GM23338 (cell line): ENCODE results near the gene XYLT1. TPM values are rescaled to one million over a fixed set of nuclear protein-coding genes. Genes with fewer than 3 reads are reported as not detected.

Experiments
- ATAC-seq: fragments of 200-7000 bp; cut with Tn5 transposase; 3 replicates; pipeline ENCODE4 v1.9.1; 2020
- DNase-seq: peaks from one replicate; pipeline ENCODE4 v3.0.0-alpha.2; 2015; ENCODE audit warnings: low spot score
- H2AFZ ChIP-seq: fragments of 200-600 bp; sonication (generic); 2 replicates; pipeline ENCODE4 v1.8.0; 2016; ENCODE audit warnings: antibody characterized with exemption, mild to moderate bottlenecking, moderate library complexity
- H3F3A ChIP-seq: fragments of 200-600 bp; sonication (generic); replicated peaks from 2 replicates; pipeline ENCODE4 v1.8.0; 2017; ENCODE audit warnings: antibody characterized with exemption, mixed run types, low read depth
- H3K27ac ChIP-seq: fragments of 200-600 bp; sonication (generic); 2 replicates; pipeline ENCODE4 v1.6.1; 2016; ENCODE audit warnings: low read depth
- H3K27me3 ChIP-seq: fragments of 200-600 bp; sonication (generic); 2 replicates; pipeline ENCODE4 v1.8.0; 2016; ENCODE audit warnings: mild to moderate bottlenecking, mixed run types, moderate library complexity; ENCODE audit not compliant: insufficient read depth
- H3K36me3 ChIP-seq: fragments of 200-600 bp; sonication (generic); 2 replicates; pipeline ENCODE4 v1.8.0; 2016; ENCODE audit warnings: mild to moderate bottlenecking; ENCODE audit not compliant: insufficient read depth
- H3K4me1 ChIP-seq: fragments of 200-600 bp; sonication (generic); 2 replicates; pipeline ENCODE4 v1.8.0; 2016; ENCODE audit warnings: mild to moderate bottlenecking, moderate library complexity; ENCODE audit not compliant: insufficient read depth
- H3K4me2 ChIP-seq: fragments of 200-600 bp; sonication (generic); 2 replicates; pipeline ENCODE4 v1.7.1; 2017; ENCODE audit warnings: mixed run types
- H3K4me3 ChIP-seq: fragments of 200-600 bp; sonication (generic); 2 replicates; pipeline ENCODE4 v1.6.1; 2016; ENCODE audit warnings: mixed run types
- H3K79me2 ChIP-seq: fragments of 200-600 bp; sonication (generic); replicated peaks from 2 replicates; pipeline ENCODE4 v1.8.0; 2017; ENCODE audit warnings: mild to moderate bottlenecking; ENCODE audit not compliant: insufficient read depth
- H3K9me2 ChIP-seq: fragments of 200-600 bp; sonication (generic); 2 replicates; pipeline ENCODE4 v1.8.0; 2017; ENCODE audit not compliant: insufficient read depth
- H4K20me1 ChIP-seq: fragments of 200-600 bp; sonication (generic); replicated peaks from 2 replicates; pipeline ENCODE4 v1.8.0; 2017; ENCODE audit warnings: mild to moderate bottlenecking; ENCODE audit not compliant: insufficient read depth
- H3K27ac Mint-ChIP-seq: 2 replicates; pipeline ENCODE4 v1.8.0; 2020; ENCODE audit warnings: inconsistent platforms, mild to moderate bottlenecking, moderate library complexity, mixed read lengths
- H3K27me3 Mint-ChIP-seq: 3 replicates; pipeline ENCODE4 v1.8.0; 2022; ENCODE audit warnings: low read depth, mild to moderate bottlenecking, moderate library complexity, mixed read lengths, inconsistent platforms; ENCODE audit not compliant: insufficient read depth, poor library complexity
- H3K36me3 Mint-ChIP-seq: 3 replicates; pipeline ENCODE4 v1.8.0; 2021; ENCODE audit warnings: low read depth, mild to moderate bottlenecking, inconsistent platforms, moderate library complexity, mixed read lengths
- H3K4me1 Mint-ChIP-seq: 3 replicates; pipeline ENCODE4 v1.8.0; 2020; ENCODE audit warnings: mild to moderate bottlenecking, inconsistent platforms, mixed read lengths
- H3K4me3 Mint-ChIP-seq: 3 replicates; pipeline ENCODE4 v1.8.0; 2021; ENCODE audit warnings: moderate library complexity, mild to moderate bottlenecking, inconsistent platforms, mixed read lengths
- H3K9me3 Mint-ChIP-seq: 3 replicates; pipeline ENCODE4 v1.8.0; 2020; ENCODE audit warnings: moderate library complexity, mild to moderate bottlenecking, inconsistent platforms, mixed read lengths
- CREB1 ChIP-seq: fragments of 250-450 bp; sonication (Bioruptor Pico); IDR thresholded peaks from 2 replicates; pipeline ENCODE4 v1.5.0; 2020; ENCODE audit warnings: low read depth, mild to moderate bottlenecking, moderate library complexity
- EZH2 ChIP-seq: fragments of 200-600 bp; sonication (generic); IDR thresholded peaks from one replicate; pipeline ENCODE4 v1.8.0; 2017; ENCODE audit warnings: antibody characterized with exemption, mild to moderate bottlenecking, low read depth; ENCODE audit not compliant: unreplicated experiment
- EZH2phosphoT487 ChIP-seq: fragments of 200-600 bp; sonication (generic); IDR thresholded peaks from one replicate; pipeline ENCODE4 v1.8.1; 2018; ENCODE audit warnings: antibody characterized with exemption; ENCODE audit not compliant: unreplicated experiment
- NANOG ChIP-seq: IDR thresholded peaks from 2 replicates; pipeline ENCODE4 v1.6.1; 2016; ENCODE audit warnings: antibody characterized with exemption, borderline replicate concordance
- POLR2AphosphoS5 ChIP-seq: IDR thresholded peaks from 2 replicates; pipeline ENCODE4 v1.6.1; 2016; ENCODE audit warnings: antibody characterized with exemption, low read depth
- STAT1 ChIP-seq: IDR thresholded peaks from one replicate; pipeline ENCODE4 v1.6.1; 2016; ENCODE audit warnings: antibody characterized with exemption; ENCODE audit not compliant: unreplicated experiment
- ZNF331 ChIP-seq: fragments of 250-450 bp; sonication (Bioruptor Pico); IDR thresholded peaks from 2 replicates; pipeline ENCODE4 v1.5.0; 2020; ENCODE audit warnings: low read depth, mild to moderate bottlenecking, moderate library complexity
- polyA plus RNA-seq: library from polyadenylated mRNA; unstranded; fragments of >200 nt; fragmentation: Nextera tagmentation; extraction: Ambion mirVana; gene quantifications from 2 replicates; pipeline ENCODE4 v1.2.1, GENCODE V29; 2016
- total RNA-seq: library from RNA; depleted of rRNA; stranded (reverse); fragments of >200 nt; shearing (Covaris generic); gene quantifications from 2 replicates; pipeline ENCODE4 v1.2.3, GENCODE V29; 2014
- TF ChIP-seq, protein P1 (sequence below): fragments of 250-450 bp; sonication (Bioruptor Pico); IDR thresholded peaks from 2 replicates; pipeline ENCODE4 v1.5.0; 2020; ENCODE audit warnings: mild to moderate bottlenecking, moderate library complexity
- TF ChIP-seq, protein P2 (sequence below), 2 experiments: fragments of 200-600 bp in 1 of 2; sonication (generic) in 1 of 2; conservative IDR thresholded peaks; 2 replicates each; pipeline versions ENCODE4 v1.5.1 to v1.6.1; 2016 to 2017; ENCODE audit warnings: antibody characterized with exemption in 2 of 2, low read depth in 2 of 2, mild to moderate bottlenecking in 2 of 2, moderate library complexity in 1 of 2
- TF ChIP-seq, protein P3 (sequence below): IDR thresholded peaks from 2 replicates; pipeline ENCODE4 v1.6.1; 2016; ENCODE audit warnings: antibody characterized with exemption

The XYLT1 gene
- total and polyA plus RNA-seq, 2 experiments from 2014 or later: 3.5 to 24.7 TPM

DNA sequence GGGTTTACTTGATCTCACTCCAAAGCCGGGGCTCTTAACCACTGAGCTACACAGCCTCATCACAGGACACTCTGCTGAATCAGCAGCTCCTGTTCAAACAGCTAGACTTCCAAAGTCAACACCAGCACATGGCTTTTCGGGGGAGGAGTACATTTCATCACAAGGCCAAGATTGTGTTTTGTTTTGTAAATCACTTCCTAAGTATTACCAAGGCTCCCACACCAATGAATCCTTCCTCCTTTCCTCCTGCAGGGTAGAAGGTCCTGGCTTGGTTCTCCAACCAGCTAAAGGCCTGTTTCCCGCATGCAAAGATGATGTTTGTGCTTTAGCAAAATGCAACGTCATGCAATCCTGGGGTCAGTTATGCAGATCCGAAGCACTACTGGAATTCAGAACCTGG is 152.5 kb downstream of the XYLT1 start:
- Histone ChIP-seq H3K9me2 (no peaks in the 10 kb centered on the region), H3K27ac (no peak overlapping the region), H3K4me3 (no peak overlapping the region), H3K4me2 (peak overlapping the region; percentile 18; the same call in 1 of the 2 replicates), H2AFZ (no peak overlapping the region), H3K4me1 (peaks cover 19% of the 10 kb centered on the region; the same call in 1 of the 2 replicates), H3F3A (0 out of 2 replicates have a peak, but pooled peaks cover 3% of the 10 kb centered on the region), H3K36me3 (no peaks in the 10 kb centered on the region), H3K79me2 (peaks cover 41% of the 10 kb centered on the region), H4K20me1 (no peaks in the 10 kb centered on the region; the same call in 1 of the 2 replicates), H3K27me3 (no peaks in the 10 kb centered on the region)
- Mint-ChIP-seq H3K27ac (peak overlapping the region; percentile 57), H3K9me3 (no peaks in the 10 kb centered on the region), H3K4me1 (peaks cover 25% of the 10 kb centered on the region), H3K36me3 (no peaks in the 10 kb centered on the region; the same call in 2 of the 3 replicates), H3K27me3 (peaks cover 7% of the 10 kb centered on the region), H3K4me3 (no peak overlapping the region; the same call in 2 of the 3 replicates)
- TF ChIP-seq NANOG: no peak
- TF ChIP-seq POLR2AphosphoS5: no peak
- TF ChIP-seq, protein P1, sequence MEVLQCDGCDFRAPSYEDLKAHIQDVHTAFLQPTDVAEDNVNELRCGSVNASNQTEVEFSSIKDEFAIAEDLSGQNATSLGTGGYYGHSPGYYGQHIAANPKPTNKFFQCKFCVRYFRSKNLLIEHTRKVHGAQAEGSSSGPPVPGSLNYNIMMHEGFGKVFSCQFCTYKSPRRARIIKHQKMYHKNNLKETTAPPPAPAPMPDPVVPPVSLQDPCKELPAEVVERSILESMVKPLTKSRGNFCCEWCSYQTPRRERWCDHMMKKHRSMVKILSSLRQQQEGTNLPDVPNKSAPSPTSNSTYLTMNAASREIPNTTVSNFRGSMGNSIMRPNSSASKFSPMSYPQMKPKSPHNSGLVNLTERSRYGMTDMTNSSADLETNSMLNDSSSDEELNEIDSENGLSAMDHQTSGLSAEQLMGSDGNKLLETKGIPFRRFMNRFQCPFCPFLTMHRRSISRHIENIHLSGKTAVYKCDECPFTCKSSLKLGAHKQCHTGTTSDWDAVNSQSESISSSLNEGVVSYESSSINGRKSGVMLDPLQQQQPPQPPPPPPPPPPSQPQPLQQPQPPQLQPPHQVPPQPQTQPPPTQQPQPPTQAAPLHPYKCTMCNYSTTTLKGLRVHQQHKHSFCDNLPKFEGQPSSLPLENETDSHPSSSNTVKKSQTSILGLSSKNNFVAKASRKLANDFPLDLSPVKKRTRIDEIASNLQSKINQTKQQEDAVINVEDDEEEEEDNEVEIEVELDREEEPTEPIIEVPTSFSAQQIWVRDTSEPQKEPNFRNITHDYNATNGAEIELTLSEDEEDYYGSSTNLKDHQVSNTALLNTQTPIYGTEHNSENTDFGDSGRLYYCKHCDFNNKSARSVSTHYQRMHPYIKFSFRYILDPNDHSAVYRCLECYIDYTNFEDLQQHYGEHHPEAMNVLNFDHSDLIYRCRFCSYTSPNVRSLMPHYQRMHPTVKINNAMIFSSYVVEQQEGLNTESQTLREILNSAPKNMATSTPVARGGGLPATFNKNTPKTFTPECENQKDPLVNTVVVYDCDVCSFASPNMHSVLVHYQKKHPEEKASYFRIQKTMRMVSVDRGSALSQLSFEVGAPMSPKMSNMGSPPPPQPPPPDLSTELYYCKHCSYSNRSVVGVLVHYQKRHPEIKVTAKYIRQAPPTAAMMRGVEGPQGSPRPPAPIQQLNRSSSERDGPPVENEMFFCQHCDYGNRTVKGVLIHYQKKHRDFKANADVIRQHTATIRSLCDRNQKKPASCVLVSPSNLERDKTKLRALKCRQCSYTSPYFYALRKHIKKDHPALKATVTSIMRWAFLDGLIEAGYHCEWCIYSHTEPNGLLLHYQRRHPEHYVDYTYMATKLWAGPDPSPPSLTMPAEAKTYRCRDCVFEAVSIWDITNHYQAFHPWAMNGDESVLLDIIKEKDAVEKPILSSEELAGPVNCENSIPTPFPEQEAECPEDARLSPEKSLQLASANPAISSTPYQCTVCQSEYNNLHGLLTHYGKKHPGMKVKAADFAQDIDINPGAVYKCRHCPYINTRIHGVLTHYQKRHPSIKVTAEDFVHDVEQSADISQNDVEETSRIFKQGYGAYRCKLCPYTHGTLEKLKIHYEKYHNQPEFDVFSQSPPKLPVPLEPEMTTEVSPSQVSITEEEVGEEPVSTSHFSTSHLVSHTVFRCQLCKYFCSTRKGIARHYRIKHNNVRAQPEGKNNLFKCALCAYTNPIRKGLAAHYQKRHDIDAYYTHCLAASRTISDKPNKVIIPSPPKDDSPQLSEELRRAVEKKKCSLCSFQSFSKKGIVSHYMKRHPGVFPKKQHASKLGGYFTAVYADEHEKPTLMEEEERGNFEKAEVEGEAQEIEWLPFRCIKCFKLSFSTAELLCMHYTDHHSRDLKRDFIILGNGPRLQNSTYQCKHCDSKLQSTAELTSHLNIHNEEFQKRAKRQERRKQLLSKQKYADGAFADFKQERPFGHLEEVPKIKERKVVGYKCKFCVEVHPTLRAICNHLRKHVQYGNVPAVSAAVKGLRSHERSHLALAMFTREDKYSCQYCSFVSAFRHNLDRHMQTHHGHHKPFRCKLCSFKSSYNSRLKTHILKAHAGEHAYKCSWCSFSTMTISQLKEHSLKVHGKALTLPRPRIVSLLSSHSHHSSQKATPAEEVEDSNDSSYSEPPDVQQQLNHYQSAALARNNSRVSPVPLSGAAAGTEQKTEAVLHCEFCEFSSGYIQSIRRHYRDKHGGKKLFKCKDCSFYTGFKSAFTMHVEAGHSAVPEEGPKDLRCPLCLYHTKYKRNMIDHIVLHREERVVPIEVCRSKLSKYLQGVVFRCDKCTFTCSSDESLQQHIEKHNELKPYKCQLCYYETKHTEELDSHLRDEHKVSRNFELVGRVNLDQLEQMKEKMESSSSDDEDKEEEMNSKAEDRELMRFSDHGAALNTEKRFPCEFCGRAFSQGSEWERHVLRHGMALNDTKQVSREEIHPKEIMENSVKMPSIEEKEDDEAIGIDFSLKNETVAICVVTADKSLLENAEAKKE (CRISPR knock-in tag): peak; percentile 93
- DNase-seq (peak; percentile 59), ATAC-seq (peak; percentile 52; the same call in 2 of the 3 replicates)

DNA sequence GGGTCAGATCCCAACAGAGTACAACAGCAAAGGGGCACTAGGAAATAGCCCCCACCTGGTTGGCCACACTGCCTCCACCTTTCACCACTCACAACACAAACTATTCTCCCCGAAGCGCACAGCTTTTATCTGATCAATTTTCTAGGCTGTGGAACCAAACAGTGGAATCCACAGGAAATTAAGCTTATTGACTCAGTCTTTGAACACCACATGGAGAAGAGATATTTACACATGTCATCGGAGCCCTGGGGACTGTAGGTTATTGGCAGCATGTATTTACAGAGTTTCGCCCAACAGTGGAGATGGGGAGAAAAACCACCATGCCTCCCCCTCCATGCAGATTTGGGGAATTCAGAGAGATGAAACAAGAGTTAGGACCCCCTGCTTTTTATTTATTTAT is 154.8 kb downstream of the XYLT1 start:
- Histone ChIP-seq H3K4me2 (no peak overlapping the region), H3K4me3 (no peak overlapping the region), H3F3A (0 out of 2 replicates have a peak, but pooled peaks cover 3% of the 10 kb centered on the region), H3K27ac (no peak overlapping the region), H3K79me2 (peaks cover 22% of the 10 kb centered on the region), H3K9me2 (no peaks in the 10 kb centered on the region), H4K20me1 (no peaks in the 10 kb centered on the region; the same call in 1 of the 2 replicates), H3K36me3 (no peaks in the 10 kb centered on the region), H3K4me1 (peaks cover 19% of the 10 kb centered on the region; the same call in 1 of the 2 replicates), H3K27me3 (no peaks in the 10 kb centered on the region), H2AFZ (no peak overlapping the region)
- peaks cover 23% of the 10 kb centered on the region for H3K4me1 Mint-ChIP-seq
- H3K36me3 Mint-ChIP-seq: no peaks in the 10 kb centered on the region; the same call in 1 of the 3 replicates
- no peak overlapping the region for H3K27ac Mint-ChIP-seq
- ATAC-seq (no peak), DNase-seq (no peak)
- H3K27me3 Mint-ChIP-seq: peaks cover 7% of the 10 kb centered on the region
- H3K4me3 Mint-ChIP-seq: no peak overlapping the region
- no peaks in the 10 kb centered on the region for H3K9me3 Mint-ChIP-seq
- TF ChIP-seq, protein P2, sequence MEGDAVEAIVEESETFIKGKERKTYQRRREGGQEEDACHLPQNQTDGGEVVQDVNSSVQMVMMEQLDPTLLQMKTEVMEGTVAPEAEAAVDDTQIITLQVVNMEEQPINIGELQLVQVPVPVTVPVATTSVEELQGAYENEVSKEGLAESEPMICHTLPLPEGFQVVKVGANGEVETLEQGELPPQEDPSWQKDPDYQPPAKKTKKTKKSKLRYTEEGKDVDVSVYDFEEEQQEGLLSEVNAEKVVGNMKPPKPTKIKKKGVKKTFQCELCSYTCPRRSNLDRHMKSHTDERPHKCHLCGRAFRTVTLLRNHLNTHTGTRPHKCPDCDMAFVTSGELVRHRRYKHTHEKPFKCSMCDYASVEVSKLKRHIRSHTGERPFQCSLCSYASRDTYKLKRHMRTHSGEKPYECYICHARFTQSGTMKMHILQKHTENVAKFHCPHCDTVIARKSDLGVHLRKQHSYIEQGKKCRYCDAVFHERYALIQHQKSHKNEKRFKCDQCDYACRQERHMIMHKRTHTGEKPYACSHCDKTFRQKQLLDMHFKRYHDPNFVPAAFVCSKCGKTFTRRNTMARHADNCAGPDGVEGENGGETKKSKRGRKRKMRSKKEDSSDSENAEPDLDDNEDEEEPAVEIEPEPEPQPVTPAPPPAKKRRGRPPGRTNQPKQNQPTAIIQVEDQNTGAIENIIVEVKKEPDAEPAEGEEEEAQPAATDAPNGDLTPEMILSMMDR (conservative IDR thresholded peaks at IDR 0.05; ENCODE audit: low read depth in 2 of 2): no peak
- TF ChIP-seq, protein P3, sequence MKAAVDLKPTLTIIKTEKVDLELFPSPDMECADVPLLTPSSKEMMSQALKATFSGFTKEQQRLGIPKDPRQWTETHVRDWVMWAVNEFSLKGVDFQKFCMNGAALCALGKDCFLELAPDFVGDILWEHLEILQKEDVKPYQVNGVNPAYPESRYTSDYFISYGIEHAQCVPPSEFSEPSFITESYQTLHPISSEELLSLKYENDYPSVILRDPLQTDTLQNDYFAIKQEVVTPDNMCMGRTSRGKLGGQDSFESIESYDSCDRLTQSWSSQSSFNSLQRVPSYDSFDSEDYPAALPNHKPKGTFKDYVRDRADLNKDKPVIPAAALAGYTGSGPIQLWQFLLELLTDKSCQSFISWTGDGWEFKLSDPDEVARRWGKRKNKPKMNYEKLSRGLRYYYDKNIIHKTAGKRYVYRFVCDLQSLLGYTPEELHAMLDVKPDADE: no peak
- TF ChIP-seq EZH2phosphoT487 (no peak), ZNF331 (no peak), STAT1 (no peak), EZH2 (no peak), CREB1 (CRISPR knock-in tag) (no peak)
